WTC11 (cell line): Measurements from ENCODE around the gene FBXL4. TPM values are rescaled to one million over a fixed set of nuclear protein-coding genes. Genes with fewer than 3 reads are reported as not detected.

Source experiments
- ATAC-seq: fragments of 200-7000 bp; cut with Tn5 transposase; 2 replicates; pipeline ENCODE4 v1.10.0; 2021; ENCODE audit warnings: mild to moderate bottlenecking, moderate library complexity
- CTCF ChIA-PET: fragments of 300-600 bp; sonication (Branson Sonifier 250); formaldehyde crosslinking; loops from one replicate; lab custom pipeline; 2021; ENCODE audit warnings: antibody characterized with exemption; lab: Charles Lee
- POLR2A ChIA-PET: fragments of 350-600 bp; sonication (Branson Sonifier 250); formaldehyde crosslinking; loops from one replicate; lab custom pipeline; 2021; ENCODE audit warnings: antibody characterized with exemption; lab: Charles Lee
- DNase-seq: peaks from one replicate; pipeline ENCODE4 v3.0.0; 2021; ENCODE audit warnings: low spot score
- H3K27ac Mint-ChIP-seq: 2 replicates; pipeline ENCODE4 v1.8.0; 2021; ENCODE audit warnings: mixed read lengths
- H3K27me3 Mint-ChIP-seq: 2 replicates; pipeline ENCODE4 v1.8.0; 2021; ENCODE audit warnings: low read depth, mild to moderate bottlenecking, moderate library complexity, mixed read lengths
- H3K36me3 Mint-ChIP-seq: 2 replicates; pipeline ENCODE4 v1.8.0; 2021; ENCODE audit warnings: mixed read lengths
- H3K4me1 Mint-ChIP-seq: 2 replicates; pipeline ENCODE4 v1.8.0; 2022; ENCODE audit warnings: mixed read lengths
- H3K4me3 Mint-ChIP-seq: 2 replicates; pipeline ENCODE4 v1.8.0; 2021; ENCODE audit warnings: mild to moderate bottlenecking, moderate library complexity, mixed read lengths
- H3K9me3 Mint-ChIP-seq: 2 replicates; pipeline ENCODE4 v1.8.0; 2021; ENCODE audit warnings: mixed read lengths
- CBFB ChIP-seq: sonication (generic); formaldehyde crosslinking; IDR thresholded peaks from 2 replicates; pipeline ENCODE4 v1.8.1; 2022; ENCODE audit warnings: mild to moderate bottlenecking, low read depth, missing genetic modification reagents
- E2F1 ChIP-seq: sonication (generic); formaldehyde crosslinking; IDR thresholded peaks from 2 replicates; pipeline ENCODE4 v1.8.0; 2022; ENCODE audit warnings: mild to moderate bottlenecking, missing genetic modification reagents
- E2F5 ChIP-seq: sonication (generic); formaldehyde crosslinking; IDR thresholded peaks from 2 replicates; pipeline ENCODE4 v1.8.1; 2022; ENCODE audit warnings: mild to moderate bottlenecking, moderate library complexity, missing genetic modification reagents
- ELF4 ChIP-seq: sonication (generic); formaldehyde crosslinking; IDR thresholded peaks from 2 replicates; pipeline ENCODE4 v1.8.1; 2022; ENCODE audit warnings: low read depth, mild to moderate bottlenecking, moderate library complexity, missing genetic modification reagents
- EMX1 ChIP-seq: fragments of 250-450 bp; sonication (Bioruptor Pico); IDR thresholded peaks from 2 replicates; pipeline ENCODE4 v1.8.0; 2021; ENCODE audit warnings: mild to moderate bottlenecking
- ESRRA ChIP-seq: sonication (generic); formaldehyde crosslinking; IDR thresholded peaks from 2 replicates; pipeline ENCODE4 v1.8.1; 2022; ENCODE audit warnings: mild to moderate bottlenecking, missing genetic modification reagents, borderline replicate concordance
- FOXP1 ChIP-seq: sonication (generic); formaldehyde crosslinking; IDR thresholded peaks from 2 replicates; pipeline ENCODE4 v1.8.0; 2022; ENCODE audit warnings: missing genetic modification reagents, mild to moderate bottlenecking, moderate library complexity, borderline replicate concordance
- JAZF1 ChIP-seq: fragments of 250-450 bp; sonication (Bioruptor Pico); IDR thresholded peaks from 2 replicates; pipeline ENCODE4 v1.9.0; 2021; ENCODE audit warnings: moderate library complexity, mild to moderate bottlenecking, inconsistent platforms
- MAX ChIP-seq: sonication (generic); formaldehyde crosslinking; IDR thresholded peaks from 2 replicates; pipeline ENCODE4 v1.8.0; 2022; ENCODE audit warnings: mild to moderate bottlenecking, missing genetic modification reagents
- MLX ChIP-seq: sonication (generic); formaldehyde crosslinking; IDR thresholded peaks from 2 replicates; pipeline ENCODE4 v1.8.1; 2023; ENCODE audit warnings: mild to moderate bottlenecking, missing genetic modification reagents, moderate library complexity
- MYBL2 ChIP-seq: sonication (generic); formaldehyde crosslinking; IDR thresholded peaks from 2 replicates; pipeline ENCODE4 v1.8.1; 2023; ENCODE audit warnings: mild to moderate bottlenecking, moderate library complexity, missing genetic modification reagents
- NFYB ChIP-seq: sonication (generic); formaldehyde crosslinking; conservative IDR thresholded peaks from 2 replicates; pipeline ENCODE4 v1.8.0; 2022; ENCODE audit warnings: low read depth, missing genetic modification reagents
- OVOL2 ChIP-seq: fragments of 250-450 bp; sonication (Bioruptor Pico); IDR thresholded peaks from 2 replicates; pipeline ENCODE4 v1.9.0; 2021; ENCODE audit warnings: mild to moderate bottlenecking, borderline replicate concordance
- RORB ChIP-seq: fragments of 250-450 bp; sonication (Bioruptor Pico); IDR thresholded peaks from 2 replicates; pipeline ENCODE4 v1.9.0; 2021; ENCODE audit warnings: mild to moderate bottlenecking
- SP1 ChIP-seq: sonication (generic); formaldehyde crosslinking; conservative IDR thresholded peaks from 2 replicates; pipeline ENCODE4 v1.8.1; 2022; ENCODE audit warnings: missing genetic modification reagents
- TEAD1 ChIP-seq: sonication (generic); formaldehyde crosslinking; IDR thresholded peaks from 2 replicates; pipeline ENCODE4 v1.8.0; 2022; ENCODE audit warnings: mild to moderate bottlenecking, missing genetic modification reagents
- ZNF416 ChIP-seq: fragments of 250-450 bp; sonication (Bioruptor Pico); IDR thresholded peaks from 2 replicates; pipeline ENCODE4 v1.9.0; 2021; ENCODE audit warnings: mild to moderate bottlenecking, inconsistent platforms
- ZNF512 ChIP-seq: sonication (generic); formaldehyde crosslinking; IDR thresholded peaks from 2 replicates; pipeline ENCODE4 v1.8.1; 2022; ENCODE audit warnings: missing genetic modification reagents, borderline replicate concordance
- total RNA-seq: library from RNA; stranded (reverse); gene quantifications from 3 replicates; pipeline ENCODE4 v1.2.3, GENCODE V29; 2021
- TF ChIP-seq, protein P1 (sequence below): sonication (generic); formaldehyde crosslinking; conservative IDR thresholded peaks from 2 replicates; pipeline ENCODE4 v1.8.1; 2023; ENCODE audit warnings: mild to moderate bottlenecking, low read depth, missing genetic modification reagents, moderate library complexity
- TF ChIP-seq, protein P2 (sequence below): sonication (generic); formaldehyde crosslinking; IDR thresholded peaks from 2 replicates; pipeline ENCODE4 v1.8.1; 2022; ENCODE audit warnings: mild to moderate bottlenecking, missing genetic modification reagents, moderate library complexity, borderline replicate concordance

Gene FBXL4
- total RNA-seq, 1 experiment from 2014 or later: 10.3 TPM

DNA sequence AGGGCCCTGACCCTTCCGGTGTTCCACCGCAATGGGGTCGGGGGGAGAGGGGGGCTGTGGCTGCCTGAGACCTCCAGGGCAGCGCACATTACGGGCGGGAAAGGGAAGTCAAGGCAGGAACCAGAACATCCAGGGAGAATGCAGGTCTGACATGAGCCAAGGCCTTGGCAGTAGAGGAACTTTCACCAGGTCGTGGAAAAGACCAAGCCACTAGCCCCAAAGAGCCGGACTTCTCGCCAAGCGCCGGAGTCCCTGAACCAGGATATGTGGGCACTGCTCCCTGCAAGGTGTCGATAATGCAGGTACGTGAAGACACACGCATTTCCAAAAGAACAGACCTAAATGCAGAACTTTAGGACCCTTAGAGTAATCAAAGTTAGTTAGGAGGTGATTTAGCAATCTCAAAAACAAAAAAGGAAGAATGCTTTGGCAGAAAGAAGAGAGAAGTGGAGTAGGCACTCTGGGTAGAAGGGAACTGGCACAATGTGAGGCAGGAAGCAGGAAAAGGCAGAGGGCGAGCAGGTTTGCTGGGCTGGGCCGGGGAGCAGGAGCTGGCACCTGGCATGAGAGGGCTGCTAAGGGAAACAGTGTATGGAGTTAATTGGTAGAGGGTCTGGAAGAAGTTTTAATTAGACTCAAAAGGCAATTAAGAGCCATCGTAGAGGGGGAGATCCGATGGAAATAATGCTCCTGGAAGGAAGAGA is 99.1 kb downstream of the FBXL4 start:
- Mint-ChIP-seq H3K4me3 (peak overlapping the region; percentile 71), H3K27me3 (peaks cover 76% of the 10 kb centered on the region), H3K36me3 (no peaks in the 10 kb centered on the region)

DNA sequence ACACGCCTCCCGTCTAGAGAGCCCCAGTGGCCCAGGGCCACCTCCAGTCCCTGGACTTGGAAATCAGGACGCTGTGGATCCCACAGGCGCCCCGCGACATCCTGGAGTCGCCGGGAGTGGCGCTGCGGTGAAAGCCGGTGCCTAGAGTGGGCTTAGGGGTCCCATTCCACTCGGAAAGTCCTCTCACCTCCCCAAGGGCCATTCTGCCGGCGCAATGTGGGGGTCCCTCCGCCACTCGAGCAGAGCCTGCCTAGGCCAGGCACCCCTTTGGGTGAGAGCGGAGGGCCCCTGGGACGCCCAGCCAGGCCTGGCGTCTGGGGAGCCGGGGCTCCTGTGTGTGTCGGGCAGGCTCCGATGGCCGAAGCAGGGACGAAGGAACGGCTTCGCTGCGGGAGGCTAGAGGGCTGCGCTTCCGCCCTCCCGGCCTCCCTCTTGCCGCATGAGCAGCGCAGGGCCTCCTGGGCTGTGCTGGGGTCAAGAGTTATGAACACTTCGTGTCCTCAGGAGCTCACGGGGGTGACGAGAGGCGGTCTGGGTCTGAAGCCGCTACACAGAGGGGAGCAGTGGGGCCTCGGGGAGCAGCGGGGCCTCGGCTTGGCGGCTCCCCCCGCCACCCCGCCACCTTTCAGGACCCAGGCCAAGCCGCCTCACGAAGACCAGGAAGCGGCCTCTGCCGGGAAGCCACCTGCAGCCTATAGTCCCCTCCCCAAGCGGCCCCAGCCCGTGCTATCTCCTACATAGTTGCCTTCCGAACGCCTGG is 99.8 kb downstream of the FBXL4 start:
- Mint-ChIP-seq H3K36me3 (no peaks in the 10 kb centered on the region), H3K4me1 (peaks cover 30% of the 10 kb centered on the region), H3K27ac (no peak overlapping the region), H3K27me3 (peaks cover 84% of the 10 kb centered on the region), H3K4me3 (peak overlapping the region; percentile 71), H3K9me3 (no peaks in the 10 kb centered on the region)
- TF ChIP-seq ZNF416 (0 out of 2 replicates have a peak, but pooled peaks have one; percentile 14), E2F1 (no peak), OVOL2 (CRISPR knock-in tag) (no peak), SP1 (no peak), MAX (CRISPR knock-in tag) (peak; percentile 74), JAZF1 (CRISPR knock-in tag) (no peak)
- TF ChIP-seq, protein P1, sequence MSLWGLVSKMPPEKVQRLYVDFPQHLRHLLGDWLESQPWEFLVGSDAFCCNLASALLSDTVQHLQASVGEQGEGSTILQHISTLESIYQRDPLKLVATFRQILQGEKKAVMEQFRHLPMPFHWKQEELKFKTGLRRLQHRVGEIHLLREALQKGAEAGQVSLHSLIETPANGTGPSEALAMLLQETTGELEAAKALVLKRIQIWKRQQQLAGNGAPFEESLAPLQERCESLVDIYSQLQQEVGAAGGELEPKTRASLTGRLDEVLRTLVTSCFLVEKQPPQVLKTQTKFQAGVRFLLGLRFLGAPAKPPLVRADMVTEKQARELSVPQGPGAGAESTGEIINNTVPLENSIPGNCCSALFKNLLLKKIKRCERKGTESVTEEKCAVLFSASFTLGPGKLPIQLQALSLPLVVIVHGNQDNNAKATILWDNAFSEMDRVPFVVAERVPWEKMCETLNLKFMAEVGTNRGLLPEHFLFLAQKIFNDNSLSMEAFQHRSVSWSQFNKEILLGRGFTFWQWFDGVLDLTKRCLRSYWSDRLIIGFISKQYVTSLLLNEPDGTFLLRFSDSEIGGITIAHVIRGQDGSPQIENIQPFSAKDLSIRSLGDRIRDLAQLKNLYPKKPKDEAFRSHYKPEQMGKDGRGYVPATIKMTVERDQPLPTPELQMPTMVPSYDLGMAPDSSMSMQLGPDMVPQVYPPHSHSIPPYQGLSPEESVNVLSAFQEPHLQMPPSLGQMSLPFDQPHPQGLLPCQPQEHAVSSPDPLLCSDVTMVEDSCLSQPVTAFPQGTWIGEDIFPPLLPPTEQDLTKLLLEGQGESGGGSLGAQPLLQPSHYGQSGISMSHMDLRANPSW (CRISPR knock-in tag): 0 out of 2 replicates have a peak, but pooled peaks have one; percentile 36
- CTCF ChIA-PET: interaction anchor here (0.5 to 3.2 kb wide), 5 partner anchors 12 to 271 kb away, joined by 3 to 17 read pairs (median 4); partner anchors contain the start of gene POU3F2
- POLR2A ChIA-PET: no interaction called here
- DNase-seq (no peak), ATAC-seq (peak; percentile 47)

More for the DNA sequence above, 99.1 kb downstream of the FBXL4 start:
- Mint-ChIP-seq H3K9me3 (no peaks in the 10 kb centered on the region), H3K27ac (no peak overlapping the region), H3K4me1 (peaks cover 29% of the 10 kb centered on the region)
- no peak for ATAC-seq
- POLR2A ChIA-PET: no interaction called here
- no peak for DNase-seq
- CTCF ChIA-PET: interaction anchor here (3.2 kb wide), 1 partner anchor 271 kb away, joined by 17 read pairs; no protein-coding TSS in a partner anchor
- no peak for TF ChIP-seq RORB (CRISPR knock-in tag)
- TF ChIP-seq E2F5 (CRISPR knock-in tag): no peak
- TF ChIP-seq ESRRA: no peak
- no peak for TF ChIP-seq ELF4 (CRISPR knock-in tag)
- no peak for TF ChIP-seq TEAD1 (CRISPR knock-in tag)
- TF ChIP-seq MLX (CRISPR knock-in tag): no peak
- TF ChIP-seq NFYB (CRISPR knock-in tag): no peak
- TF ChIP-seq ZNF512 (CRISPR knock-in tag): no peak
- TF ChIP-seq FOXP1: no peak
- no peak for TF ChIP-seq EMX1
- TF ChIP-seq, protein P2, sequence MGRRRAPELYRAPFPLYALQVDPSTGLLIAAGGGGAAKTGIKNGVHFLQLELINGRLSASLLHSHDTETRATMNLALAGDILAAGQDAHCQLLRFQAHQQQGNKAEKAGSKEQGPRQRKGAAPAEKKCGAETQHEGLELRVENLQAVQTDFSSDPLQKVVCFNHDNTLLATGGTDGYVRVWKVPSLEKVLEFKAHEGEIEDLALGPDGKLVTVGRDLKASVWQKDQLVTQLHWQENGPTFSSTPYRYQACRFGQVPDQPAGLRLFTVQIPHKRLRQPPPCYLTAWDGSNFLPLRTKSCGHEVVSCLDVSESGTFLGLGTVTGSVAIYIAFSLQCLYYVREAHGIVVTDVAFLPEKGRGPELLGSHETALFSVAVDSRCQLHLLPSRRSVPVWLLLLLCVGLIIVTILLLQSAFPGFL (CRISPR knock-in tag): no peak
- no peak for TF ChIP-seq MYBL2 (CRISPR knock-in tag)
- no peak for TF ChIP-seq CBFB
